GM12878 (cell line): ENCODE results near the gene NRSN1. TPM values are rescaled to one million over a fixed set of nuclear protein-coding genes. Genes with fewer than 3 reads are reported as not detected.

ENCODE experiments used
- ATAC-seq: fragments of 200-7000 bp; cut with Tn5 transposase; 3 replicates; pipeline ENCODE4 v1.9.1; 2020; ENCODE audit warnings: mild to moderate bottlenecking, moderate library complexity
- BruUV-seq: library from RNA; stranded (reverse); fragments of 400-500 nt; replicated peaks from 2 replicates; lab custom pipeline; 2021; lab: Mats Ljungman, UMichigan
- CTCF ChIA-PET: fragments of 300-600 bp; sonication (Branson Sonifier 250); formaldehyde crosslinking; extraction: SDS; loops from one replicate; lab custom pipeline; 2021; ENCODE audit warnings: inconsistent platforms; lab: Yijun Ruan, JAX
- POLR2A ChIA-PET: fragments of 350-600 bp; formaldehyde crosslinking; extraction: SDS; loops from one replicate; lab custom pipeline; 2021; ENCODE audit warnings: inconsistent platforms; lab: Charles Lee
- RAD21 ChIA-PET: fragments of 300-600 bp; sonication (Branson Sonifier 250); formaldehyde crosslinking; loops from one replicate; lab custom pipeline; 2023; ENCODE audit warnings: antibody characterized with exemption; ENCODE audit not compliant: unreplicated experiment; lab: Charles Lee
- SMC1A ChIA-PET: fragments of 300-600 bp; sonication (Branson Sonifier 250); formaldehyde crosslinking; loops from one replicate; lab custom pipeline; 2023; ENCODE audit not compliant: unreplicated experiment, uncharacterized antibody; lab: Charles Lee
- DNase-seq: peaks from one replicate; pipeline ENCODE4 v3.0.0-alpha.2; 2011; ENCODE audit warnings: low read depth, low spot score
- FAIRE-seq: peaks from 3 replicates; lab custom pipeline; 2011; peaks lifted over from hg19 to GRCh38; lab: Jason Lieb, UNC
- H2AFZ ChIP-seq: 2 replicates; pipeline ENCODE4 v1.6.0; 2011; ENCODE audit warnings: low read depth, low read length, control low read depth; ENCODE audit not compliant: control insufficient read depth
- H3K27ac ChIP-seq: 2 replicates; pipeline ENCODE4 v1.5.1; 2011; ENCODE audit warnings: control low read depth; ENCODE audit not compliant: control insufficient read depth, insufficient read depth
- H3K27me3 ChIP-seq, 2 experiments: replicated peaks in 1 of 2; 2 replicates each; pipeline versions ENCODE4 v1.6.0 to v1.6.1; 2011; ENCODE audit warnings: low read length in 1 of 2; ENCODE audit not compliant: control insufficient read depth in 2 of 2, insufficient read depth in 2 of 2
- H3K36me3 ChIP-seq, 2 experiments: 2 replicates each; pipeline ENCODE4 v1.5.1; 2011; ENCODE audit warnings: low read length in 1 of 2; ENCODE audit not compliant: control insufficient read depth in 2 of 2, insufficient read depth in 2 of 2
- H3K4me1 ChIP-seq: 2 replicates; pipeline ENCODE4 v1.6.1; 2011; ENCODE audit warnings: mild to moderate bottlenecking, low read length, moderate library complexity, mixed read lengths; ENCODE audit not compliant: control insufficient read depth, insufficient read depth
- H3K4me2 ChIP-seq: 2 replicates; pipeline ENCODE4 v1.6.0; 2011; ENCODE audit warnings: control low read depth; ENCODE audit not compliant: control insufficient read depth, insufficient read depth
- H3K4me3 ChIP-seq: fragments of 200-600 bp; sonication (generic); 2 replicates; pipeline ENCODE4 v1.5.1; 2016
- H3K79me2 ChIP-seq: 2 replicates; pipeline ENCODE4 v1.6.0; 2011; ENCODE audit warnings: low read length; ENCODE audit not compliant: control insufficient read depth, insufficient read depth
- H3K9ac ChIP-seq: 2 replicates; pipeline ENCODE4 v1.8.0; 2011; ENCODE audit warnings: low read length, control low read depth, mixed read lengths; ENCODE audit not compliant: control insufficient read depth, insufficient read depth
- H3K9me3 ChIP-seq: replicated peaks from 3 replicates; pipeline ENCODE4 v1.5.1; 2011; ENCODE audit warnings: mild to moderate bottlenecking, low read length; ENCODE audit not compliant: control insufficient read depth, insufficient read depth
- H4K20me1 ChIP-seq: 2 replicates; pipeline ENCODE4 v1.6.0; 2011; ENCODE audit not compliant: control insufficient read depth, insufficient read depth
- EGR1 ChIP-seq, 2 experiments: IDR thresholded peaks; 1 replicate in 1 of 2; 2 replicates in 1 of 2; pipeline ENCODE4 v1.6.1; 2011 to 2012; ENCODE audit warnings: low read depth in 2 of 2, low read length in 2 of 2, borderline replicate concordance in 1 of 2, mild to moderate bottlenecking in 1 of 2, moderate library complexity in 1 of 2
- FOS ChIP-seq: IDR thresholded peaks from 3 replicates; pipeline ENCODE4 v1.6.1; 2011; ENCODE audit warnings: borderline replicate concordance; ENCODE audit not compliant: insufficient read length; ENCODE audit errors: extremely low read depth
- JUNB ChIP-seq: IDR thresholded peaks from 2 replicates; pipeline ENCODE4 v1.6.1; 2016; ENCODE audit warnings: antibody characterized with exemption, mild to moderate bottlenecking
- PKNOX1 ChIP-seq: fragments of 450-650 bp; IDR thresholded peaks from 2 replicates; pipeline ENCODE4 v1.6.1; 2016; ENCODE audit warnings: mild to moderate bottlenecking
- PRDM15 ChIP-seq: fragments of 450-650 bp; formaldehyde crosslinking; IDR thresholded peaks from 2 replicates; pipeline ENCODE4 v1.4.0; 2020; ENCODE audit warnings: mild to moderate bottlenecking, moderate library complexity
- RAD51 ChIP-seq: fragments of 450-650 bp; IDR thresholded peaks from 2 replicates; pipeline ENCODE4 v1.6.1; 2016; ENCODE audit warnings: moderate library complexity, mild to moderate bottlenecking, inconsistent platforms
- SIX5 ChIP-seq: IDR thresholded peaks from 2 replicates; pipeline ENCODE4 v1.6.1; 2011; ENCODE audit warnings: mild to moderate bottlenecking, low read depth, low read length, moderate library complexity; ENCODE audit not compliant: severe bottlenecking
- in situ Hi-C: fragments of 300-500 bp; cut with MboI; formaldehyde crosslinking; loops from 9 replicates; pipeline ENCODE4 v1.14.3; 2018; ENCODE audit warnings: mixed read lengths
- intact Hi-C: fragments of 100-400 bp; cut with micrococcal nuclease; formaldehyde crosslinking; loops from one replicate; pipeline ENCODE4 v1.14.2; 2022; ENCODE audit not compliant: unreplicated experiment
- polyA plus RNA-seq, 11 experiments: library from polyadenylated mRNA; depleted of rRNA in 4 of 11; unstranded in 6 of 11; stranded (reverse) in 5 of 11; fragments of >200 nt; fragmentation: Nextera tagmentation in 4 of 11; fragmentation: Illumina TruSeq in 1 of 11; extraction: Ambion mirVana in 4 of 11; extraction: Trizol in 1 of 11; gene quantifications; 1 replicate in 1 of 11; 2 replicates in 10 of 11; pipeline versions ENCODE4 v1.2.1 to v1.2.3, GENCODE V29; 2011 to 2016; ENCODE audit warnings: inconsistent platforms in 2 of 11, missing spikeins in 2 of 11, low read depth in 1 of 11
- total RNA-seq, 4 experiments: library from RNA; depleted of rRNA in 3 of 4; stranded (reverse); fragments of >200 nt in 3 of 4; fragmentation: Illumina TruSeq in 1 of 4; extraction: Trizol in 1 of 4; gene quantifications; 2 replicates each; pipeline versions ENCODE4 v1.2.1 to v1.2.3, GENCODE V29; 2013 to 2021

The NRSN1 gene
- total and polyA plus RNA-seq, 10 of the 15 experiments (the other 5 are each of a cell fraction or from before 2014, with no cell fraction given) = not detected

GRCh38 chr6:24149296-24149695 lies 23.3 kb downstream of the NRSN1 start:
- FAIRE-seq = no peak
- ChIA-PET CTCF (no interaction called here), RAD21 (no interaction called here), POLR2A (no interaction called here), SMC1A (no interaction called here)
- no peak for TF ChIP-seq SIX5
- no peak for TF ChIP-seq FOS
- no peak for TF ChIP-seq EGR1 (IDR thresholded peaks at IDR 0.05; ENCODE audit: borderline replicate concordance in 1 of 2, low read depth in 2 of 2, low read length in 2 of 2)
- no peak for TF ChIP-seq PRDM15 (CRISPR knock-in tag)
- no peak for TF ChIP-seq RAD51
- TF ChIP-seq PKNOX1 = no peak
- TF ChIP-seq JUNB = no peak
- H3K36me3 ChIP-seq = no peaks in the 10 kb centered on the region
- no peaks in the 10 kb centered on the region for H3K79me2 ChIP-seq
- H4K20me1 ChIP-seq = no peaks in the 10 kb centered on the region
- H3K4me3 ChIP-seq = no peak overlapping the region
- intact Hi-C loops = no loop called here
- BruUV-seq = no TSS peak
- H3K9me3 ChIP-seq = no peaks in the 10 kb centered on the region
- no peak overlapping the region for H3K9ac ChIP-seq
- no peak for DNase-seq
- ATAC-seq = no peak
- no peak overlapping the region for H2AFZ ChIP-seq
- in situ Hi-C loops = no loop called here
- no peak overlapping the region for H3K4me2 ChIP-seq
- H3K27ac ChIP-seq = no peak overlapping the region
- H3K4me1 ChIP-seq = no peaks in the 10 kb centered on the region
- H3K27me3 ChIP-seq = no peaks in the 10 kb centered on the region
